GM19463 (cell line): ENCODE measurements around the gene CRB1.
"Not testable (repeated sequence)": the region's sequence is repeated elsewhere in the genome, so short reads cannot be mapped to it uniquely, and the experiment has no call there.

Source experiments
- ATAC-seq: cut with Tn5 transposase; IDR thresholded peaks from one replicate; pipeline ENCODE4 v1.9.1; 2021; ENCODE audit warnings: mild to moderate bottlenecking, moderate library complexity; ENCODE audit not compliant: unreplicated experiment

The CRB1 gene

DNA sequence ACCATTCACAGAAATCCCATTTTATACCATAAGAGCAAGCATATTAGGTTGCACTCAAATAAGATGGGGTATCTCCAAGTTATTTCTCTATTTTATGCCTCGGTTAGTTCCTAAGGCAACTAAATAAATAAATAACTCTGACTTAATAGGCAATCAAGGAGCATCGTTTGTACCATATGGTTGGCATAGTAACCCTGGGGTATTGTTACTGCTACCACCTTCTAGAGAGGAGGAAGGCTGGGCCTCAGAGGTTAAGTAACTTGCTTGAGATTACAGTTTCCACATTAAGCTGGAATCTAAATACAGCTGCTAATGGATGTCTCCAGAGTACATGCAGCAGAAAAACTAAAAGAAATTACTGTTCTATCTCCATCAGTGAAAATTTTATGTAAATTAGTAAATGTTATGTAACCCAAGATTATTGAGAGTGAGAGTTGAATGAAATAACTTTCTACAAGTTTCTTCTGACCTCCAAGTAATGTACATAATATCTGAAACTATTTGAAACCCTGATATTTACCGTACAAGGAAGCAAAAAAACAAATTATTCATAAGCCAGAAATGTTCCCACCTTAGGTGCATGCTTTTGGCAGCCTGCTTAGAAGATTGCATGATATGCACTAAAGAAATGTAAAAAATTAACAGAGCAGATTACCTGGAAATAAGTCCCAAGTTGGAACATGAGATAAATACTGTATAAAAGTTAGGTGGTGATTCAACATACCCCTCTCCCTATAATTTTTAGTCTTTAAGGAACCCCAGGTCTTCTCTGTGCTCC, 127.0 kb downstream of the CRB1 start:
- no peak for ATAC-seq

DNA sequence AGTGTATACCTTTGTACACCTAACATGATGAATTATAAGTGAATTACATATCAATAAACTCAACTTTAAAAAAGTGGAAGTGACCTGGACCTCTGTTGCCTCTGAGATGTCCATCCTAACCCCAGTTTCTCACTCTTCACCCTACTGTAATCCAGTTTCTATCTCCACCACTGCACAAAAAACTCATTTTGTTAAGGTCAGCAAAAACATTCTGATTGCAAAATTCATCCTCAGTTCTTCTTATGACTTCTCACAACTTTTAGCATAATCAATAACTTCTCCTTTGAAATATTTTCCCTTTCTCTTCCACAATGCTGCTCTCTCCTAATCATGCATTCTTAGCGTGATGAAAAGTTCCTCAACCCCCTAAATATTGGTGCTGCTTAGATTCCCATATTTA, 129.8 kb downstream of the CRB1 start:
- ATAC-seq: no peak

DNA sequence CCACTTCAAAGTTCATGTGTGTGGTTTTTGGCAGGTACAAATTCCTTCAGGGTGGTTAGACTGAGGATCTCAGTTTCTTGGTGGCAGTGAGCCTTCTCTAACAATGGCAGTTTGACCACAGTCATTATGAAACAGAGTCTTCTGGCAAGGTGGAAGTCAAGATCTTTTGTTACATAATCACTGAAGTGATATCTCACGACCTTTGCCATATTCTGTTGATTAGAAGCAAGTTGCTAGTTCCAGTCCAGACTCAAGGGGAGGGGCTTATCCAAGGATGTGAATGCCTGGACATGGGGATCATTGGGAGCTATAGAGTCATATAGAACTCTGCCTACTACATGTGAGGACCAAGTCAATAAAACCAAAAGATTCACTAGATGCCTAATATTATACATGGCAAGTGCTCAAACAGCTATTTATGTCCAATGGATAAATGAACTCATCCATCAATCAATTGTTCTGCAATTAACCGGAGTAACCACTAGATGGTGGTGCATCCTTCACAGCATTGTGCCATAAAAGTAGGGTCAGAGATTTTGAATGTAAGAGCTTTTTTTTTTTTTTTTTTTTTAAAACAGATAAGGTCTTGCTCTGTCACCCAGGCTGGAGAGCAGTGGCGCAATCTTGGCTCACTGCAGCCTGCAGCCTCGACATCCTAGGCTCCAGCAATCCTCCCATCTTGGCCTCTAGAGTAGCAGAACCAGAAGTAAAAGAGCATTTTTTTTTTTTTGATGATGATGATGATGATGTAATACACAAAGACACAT, 131.9 kb downstream of the CRB1 start:
- ATAC-seq: peak; percentile 76

DNA sequence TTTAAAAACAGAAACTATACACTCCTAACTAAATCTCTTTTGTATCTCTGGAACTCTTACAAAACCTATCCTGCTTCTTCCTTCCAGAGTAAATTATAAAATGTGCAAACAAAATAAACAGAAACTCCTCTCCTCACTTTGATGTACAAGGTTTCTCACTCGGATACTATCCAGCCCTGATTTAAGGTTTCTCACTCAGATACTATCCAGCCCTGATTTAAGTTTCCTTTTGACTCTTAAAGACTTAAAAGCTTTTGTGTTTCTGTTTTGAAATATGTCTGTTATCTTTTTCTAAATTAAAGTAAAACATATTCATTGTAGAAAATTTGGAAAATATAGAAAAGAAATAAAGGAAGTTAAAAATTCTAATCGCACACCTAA, 132.5 kb downstream of the CRB1 start:
- ATAC-seq: no peak

DNA sequence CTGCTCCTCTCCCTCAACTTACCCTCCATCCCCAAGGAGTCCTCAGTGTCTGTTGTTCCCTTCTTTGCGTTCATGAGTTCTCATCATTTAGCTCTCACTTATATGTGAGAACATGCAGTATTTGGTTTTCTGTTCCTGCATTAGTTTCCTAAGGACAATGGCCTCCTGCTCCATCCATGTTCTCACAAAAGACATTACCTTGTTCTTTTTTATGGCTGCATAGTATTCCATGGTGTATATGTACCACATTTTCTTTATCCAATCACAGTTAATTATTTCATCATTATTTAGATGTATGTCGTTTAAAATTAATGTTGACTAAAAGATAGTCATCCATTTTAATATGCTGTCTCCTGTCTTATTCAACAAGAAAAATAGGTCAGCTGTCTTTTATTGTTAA, 134.1 kb downstream of the CRB1 start:
- ATAC-seq: no peak

DNA sequence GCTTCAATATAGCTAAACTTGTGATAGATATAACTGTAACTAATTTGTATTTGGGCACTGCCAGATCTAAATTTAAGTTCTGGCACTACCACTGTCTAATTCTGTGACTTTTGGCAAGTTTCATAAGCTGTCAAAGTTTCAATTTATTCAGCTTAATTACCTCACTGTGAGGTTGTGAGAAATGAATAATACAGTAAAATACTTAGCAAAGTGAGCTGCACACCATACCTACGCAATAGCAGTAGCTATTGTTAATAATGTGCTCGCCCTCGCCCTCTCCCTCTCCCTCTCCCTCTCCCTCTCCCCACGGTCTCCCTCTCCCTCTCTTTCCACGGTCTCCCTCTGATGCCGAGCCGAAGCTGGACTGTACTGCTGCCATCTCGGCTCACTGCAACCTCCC, 136.7 kb downstream of the CRB1 start:
- ATAC-seq: not testable (repeated sequence)

DNA sequence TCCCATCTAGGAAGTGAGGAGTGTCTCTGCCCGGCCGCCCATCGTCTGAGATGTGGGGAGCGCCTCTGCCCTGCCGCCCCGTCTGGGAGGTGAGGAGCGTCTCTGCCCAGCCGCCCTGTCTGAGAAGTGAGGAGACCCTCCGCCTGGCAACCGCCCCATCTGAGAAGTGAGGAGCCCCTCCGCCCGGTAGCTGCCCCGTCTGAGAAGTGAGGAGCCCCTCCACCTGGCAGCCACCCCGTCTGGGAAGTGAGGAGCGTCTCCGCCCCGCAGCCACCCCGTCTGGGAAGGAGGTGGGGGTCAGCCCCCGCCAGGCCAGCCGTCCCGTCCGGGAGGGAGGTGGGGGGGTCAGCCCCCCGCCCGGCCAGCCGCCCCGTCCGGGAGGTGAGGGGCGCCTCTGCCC, 137.6 kb downstream of the CRB1 start:
- not testable (repeated sequence) for ATAC-seq

DNA sequence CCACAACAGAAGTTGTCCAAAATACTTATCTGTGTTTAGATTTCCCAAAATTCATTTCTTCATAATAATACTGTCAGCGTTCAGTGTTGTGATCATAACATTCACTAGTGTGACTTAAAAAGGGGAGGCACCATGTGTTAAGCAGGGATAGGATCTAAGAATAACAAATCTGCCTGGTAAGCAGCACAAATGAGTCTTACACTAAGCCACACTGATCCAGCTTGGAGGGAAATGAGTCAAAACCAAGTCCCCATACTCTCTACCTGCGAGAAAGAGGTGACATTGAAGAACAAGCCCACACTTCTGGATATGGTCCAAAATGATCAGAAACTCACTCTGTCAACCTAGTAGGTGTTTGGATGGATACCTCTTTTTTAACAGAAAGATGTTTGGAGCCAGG, 145.5 kb downstream of the CRB1 start:
- no peak for ATAC-seq

DNA sequence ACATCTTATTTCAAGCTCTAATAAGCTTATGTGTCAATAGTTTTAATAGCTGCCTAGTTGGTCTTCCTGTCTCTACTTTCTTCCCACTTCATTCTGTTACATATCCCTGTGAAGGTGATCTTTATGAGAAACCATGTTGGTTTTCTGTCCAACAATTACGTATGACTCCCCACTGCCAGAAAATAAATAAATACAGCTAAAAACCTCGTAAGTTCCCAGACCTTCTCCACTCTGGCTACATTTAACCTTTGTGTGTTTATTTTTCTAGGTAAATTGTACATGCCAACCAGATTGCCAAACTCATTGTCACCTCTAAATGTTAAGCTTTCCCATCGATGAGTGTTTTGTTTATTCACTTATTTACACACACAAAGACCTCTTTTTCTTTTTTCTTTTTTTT, 147.2 kb downstream of the CRB1 start:
- no peak for ATAC-seq

DNA sequence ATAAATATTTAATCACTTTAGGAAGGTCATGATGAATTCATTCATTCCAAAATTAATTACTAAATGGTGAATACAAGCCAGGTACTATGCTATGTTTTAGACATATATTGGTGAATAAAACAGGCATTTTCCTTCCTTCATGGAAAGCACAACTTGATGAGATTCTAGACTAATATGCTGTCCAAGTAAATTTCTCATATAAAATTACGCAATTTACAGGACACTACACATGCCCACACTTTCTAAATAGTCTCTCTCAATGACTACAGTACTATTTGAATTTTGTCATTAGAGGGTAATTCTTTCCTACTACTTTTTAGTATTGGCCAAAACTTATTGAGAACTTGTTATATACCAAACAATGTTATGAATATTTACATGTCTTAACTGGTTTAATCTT, 150.6 kb downstream of the CRB1 start:
- ATAC-seq: no peak

DNA sequence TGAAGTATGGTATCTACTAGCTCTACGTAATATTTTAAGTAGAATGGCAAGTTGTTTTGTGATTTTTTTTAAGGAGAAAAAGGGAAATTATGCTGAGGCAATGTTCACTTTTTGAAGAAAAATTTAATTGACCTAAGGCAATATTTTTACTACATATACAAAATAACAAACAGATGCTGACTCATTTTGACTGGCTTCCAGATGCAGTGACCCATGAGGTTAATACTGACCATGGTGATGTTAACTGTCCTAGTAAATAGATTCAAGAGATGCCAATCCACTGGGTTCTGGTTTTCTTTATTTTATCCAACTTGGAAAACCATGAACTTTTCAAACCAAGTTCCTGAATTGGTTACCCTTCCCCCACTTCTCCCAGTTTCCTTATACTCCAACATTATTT, 154.9 kb downstream of the CRB1 start:
- no peak for ATAC-seq

DNA sequence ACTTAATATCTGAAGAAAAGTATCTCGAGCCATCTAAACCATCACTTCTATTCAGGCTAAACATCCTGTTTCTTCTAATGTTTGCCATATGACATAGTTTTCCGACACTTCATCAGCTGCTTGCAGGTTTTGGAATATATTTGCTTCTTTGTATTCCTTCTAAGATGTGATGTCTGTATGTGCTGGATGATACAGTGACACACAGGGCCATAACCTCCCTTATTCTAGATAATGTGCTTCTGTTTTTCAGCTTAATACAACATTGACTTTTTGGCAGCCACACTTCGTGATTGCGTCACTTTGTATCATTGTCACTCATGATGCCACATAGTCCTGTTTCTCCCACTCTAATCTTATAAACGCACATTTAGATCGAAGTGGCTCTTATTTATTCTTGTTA, 156.3 kb downstream of the CRB1 start:
- no peak for ATAC-seq

DNA sequence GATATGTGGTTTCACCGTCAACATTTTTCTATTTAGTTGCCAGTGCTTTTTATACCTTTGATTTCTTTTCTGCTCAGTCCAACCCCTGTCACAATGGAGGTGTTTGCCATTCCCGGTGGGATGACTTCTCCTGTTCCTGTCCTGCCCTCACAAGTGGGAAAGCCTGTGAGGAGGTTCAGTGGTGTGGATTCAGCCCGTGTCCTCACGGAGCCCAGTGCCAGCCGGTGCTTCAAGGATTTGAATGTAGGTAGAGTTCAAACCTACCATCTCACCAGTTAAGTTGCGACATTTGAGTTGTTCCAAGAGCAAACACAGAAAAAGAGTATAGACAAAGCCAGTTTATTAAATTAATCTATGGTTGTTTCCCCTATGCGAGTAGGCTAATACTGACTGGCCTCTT, 161.3 kb downstream of the CRB1 start:
- no peak for ATAC-seq

DNA sequence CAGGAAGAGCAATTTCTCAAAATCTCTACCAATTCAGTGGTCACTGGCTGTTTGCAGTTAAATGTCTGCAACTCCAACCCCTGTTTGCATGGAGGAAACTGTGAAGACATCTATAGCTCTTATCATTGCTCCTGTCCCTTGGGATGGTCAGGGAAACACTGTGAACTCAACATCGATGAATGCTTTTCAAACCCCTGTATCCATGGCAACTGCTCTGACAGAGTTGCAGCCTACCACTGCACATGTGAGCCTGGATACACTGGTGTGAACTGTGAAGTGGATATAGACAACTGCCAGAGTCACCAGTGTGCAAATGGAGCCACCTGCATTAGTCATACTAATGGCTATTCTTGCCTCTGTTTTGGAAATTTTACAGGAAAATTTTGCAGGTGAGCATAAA, 167.2 kb downstream of the CRB1 start:
- no peak for ATAC-seq

DNA sequence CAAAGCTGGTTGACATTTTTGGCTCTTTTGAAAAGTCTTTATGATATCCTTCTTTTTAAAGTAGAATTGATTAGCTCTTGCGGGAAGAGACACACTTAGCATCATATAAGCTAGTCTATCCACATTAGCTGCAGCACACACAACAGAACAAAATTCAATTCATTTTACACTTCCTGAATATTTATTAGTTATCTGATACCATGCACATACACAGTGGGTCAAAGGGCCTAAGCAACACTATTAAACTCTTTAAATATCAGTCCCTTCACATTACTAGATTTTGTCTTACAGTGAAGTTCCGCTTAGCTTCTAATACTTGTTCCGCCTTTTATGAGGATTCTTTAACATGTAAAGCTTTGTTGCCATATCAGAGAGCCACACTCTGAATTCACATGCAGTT, 169.5 kb downstream of the CRB1 start:
- ATAC-seq: no peak

DNA sequence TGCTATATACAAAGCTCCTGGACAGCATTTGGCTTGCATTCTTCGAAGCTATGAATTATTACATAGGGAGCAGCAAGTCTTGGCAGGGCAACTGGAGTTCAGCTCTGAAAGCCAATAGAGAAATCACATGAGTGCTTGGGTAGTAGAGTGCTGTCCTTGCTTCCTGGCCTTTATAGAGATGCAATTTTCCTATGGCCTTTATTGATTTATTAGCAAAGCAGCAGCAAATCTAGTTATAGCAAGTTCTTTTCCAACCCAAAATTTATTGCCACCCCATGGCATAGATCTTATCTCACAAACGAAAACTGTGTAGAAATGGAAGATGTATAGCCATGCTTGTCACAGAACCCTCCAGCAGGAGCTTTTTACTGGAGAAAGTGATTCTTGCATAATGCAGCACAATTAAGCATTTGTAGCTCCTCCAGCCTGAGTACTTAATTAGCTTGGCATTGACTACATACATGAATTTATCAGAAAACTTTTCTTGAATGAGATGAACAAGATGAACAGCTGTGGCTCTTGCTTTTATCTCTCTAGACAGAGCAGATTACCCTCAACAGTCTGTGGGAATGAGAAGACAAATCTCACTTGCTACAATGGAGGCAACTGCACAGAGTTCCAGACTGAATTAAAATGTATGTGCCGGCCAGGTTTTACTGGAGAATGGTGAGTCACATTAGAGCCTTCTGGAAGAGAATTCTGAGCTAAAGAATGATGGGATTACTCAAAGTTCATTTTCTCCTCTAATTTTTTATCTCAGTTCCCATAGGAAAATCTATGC, 170.1 kb downstream of the CRB1 start:
- no peak for ATAC-seq

DNA sequence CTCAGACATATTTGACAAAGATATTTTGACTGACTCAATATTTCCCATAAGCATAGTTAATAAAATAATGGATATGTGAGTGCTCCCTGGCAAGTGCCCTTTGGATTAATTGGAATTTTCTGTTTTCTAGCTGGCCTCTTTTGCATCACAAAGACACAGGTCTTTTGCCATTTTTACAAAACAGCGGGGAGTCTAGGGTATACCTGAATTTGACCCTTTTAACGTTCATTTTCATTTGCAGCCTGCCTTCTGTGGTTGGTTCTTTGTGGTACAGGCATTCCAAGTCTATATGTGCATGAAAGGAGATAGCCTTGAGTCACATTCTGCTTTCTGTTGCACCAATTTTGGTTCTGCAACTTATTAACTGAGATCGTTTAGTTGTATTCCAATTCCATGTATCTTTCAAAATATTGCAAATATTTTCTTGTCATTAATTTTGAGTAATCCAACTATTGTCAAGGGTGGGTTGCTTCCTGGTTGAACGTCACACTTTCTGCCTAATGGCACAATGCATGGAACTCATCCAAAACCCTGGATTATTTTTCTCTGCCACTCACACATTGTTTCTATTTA, 171.7 kb downstream of the CRB1 start:
- ATAC-seq: no peak

DNA sequence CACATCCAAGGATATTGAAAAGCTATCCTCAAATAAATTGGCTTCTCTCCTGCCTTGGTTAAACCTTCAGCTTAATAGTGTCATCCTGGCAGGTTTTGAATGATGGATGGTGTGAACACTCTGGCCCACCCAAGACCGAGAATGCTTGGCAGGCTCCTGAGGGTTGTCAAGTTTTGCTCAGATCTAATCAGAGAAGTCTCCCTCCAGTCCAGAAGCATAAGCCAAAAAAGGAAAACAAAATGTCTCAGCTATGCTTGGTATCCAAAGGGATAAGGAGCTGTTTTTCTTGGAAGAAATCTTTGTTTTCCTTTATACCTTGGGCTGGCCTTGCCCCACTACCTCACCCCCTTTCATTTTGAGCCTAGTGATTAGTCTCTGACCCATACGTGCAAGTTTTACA, 172.7 kb downstream of the CRB1 start:
- no peak for ATAC-seq

DNA sequence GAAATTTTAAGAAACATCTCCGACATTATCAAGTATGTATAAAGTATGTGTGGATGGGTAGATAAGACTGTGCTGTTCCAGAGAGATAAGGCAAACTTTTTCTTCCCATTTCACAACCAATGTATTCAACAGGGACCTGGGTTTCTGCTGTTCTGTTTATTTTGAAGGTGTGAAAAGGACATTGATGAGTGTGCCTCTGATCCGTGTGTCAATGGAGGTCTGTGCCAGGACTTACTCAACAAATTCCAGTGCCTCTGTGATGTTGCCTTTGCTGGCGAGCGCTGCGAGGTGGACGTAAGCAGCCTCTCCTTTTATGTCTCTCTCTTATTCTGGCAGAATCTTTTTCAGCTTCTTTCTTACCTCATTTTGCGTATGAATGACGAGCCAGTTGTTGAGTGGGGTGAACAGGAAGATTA, 174.0 kb downstream of the CRB1 start:
- no peak for ATAC-seq

DNA sequence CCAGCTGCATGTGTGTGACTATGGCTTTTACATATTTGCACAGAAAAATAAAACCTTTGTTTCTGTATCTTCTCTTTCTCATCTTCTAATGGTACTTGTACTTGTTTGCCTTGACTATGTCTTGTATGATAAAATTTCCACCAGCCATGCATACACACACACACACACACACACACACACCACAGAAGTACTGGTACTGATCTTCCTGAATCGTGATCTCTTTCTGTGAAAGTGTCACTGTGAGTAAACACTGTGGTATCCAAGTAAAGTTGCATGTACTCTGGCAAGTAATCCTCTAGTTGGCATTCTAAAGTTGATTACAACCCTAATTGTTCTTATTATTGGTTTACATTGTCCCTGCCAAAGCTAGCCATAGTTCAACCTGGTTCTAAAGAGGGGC, 176.7 kb downstream of the CRB1 start:
- ATAC-seq: no peak

DNA sequence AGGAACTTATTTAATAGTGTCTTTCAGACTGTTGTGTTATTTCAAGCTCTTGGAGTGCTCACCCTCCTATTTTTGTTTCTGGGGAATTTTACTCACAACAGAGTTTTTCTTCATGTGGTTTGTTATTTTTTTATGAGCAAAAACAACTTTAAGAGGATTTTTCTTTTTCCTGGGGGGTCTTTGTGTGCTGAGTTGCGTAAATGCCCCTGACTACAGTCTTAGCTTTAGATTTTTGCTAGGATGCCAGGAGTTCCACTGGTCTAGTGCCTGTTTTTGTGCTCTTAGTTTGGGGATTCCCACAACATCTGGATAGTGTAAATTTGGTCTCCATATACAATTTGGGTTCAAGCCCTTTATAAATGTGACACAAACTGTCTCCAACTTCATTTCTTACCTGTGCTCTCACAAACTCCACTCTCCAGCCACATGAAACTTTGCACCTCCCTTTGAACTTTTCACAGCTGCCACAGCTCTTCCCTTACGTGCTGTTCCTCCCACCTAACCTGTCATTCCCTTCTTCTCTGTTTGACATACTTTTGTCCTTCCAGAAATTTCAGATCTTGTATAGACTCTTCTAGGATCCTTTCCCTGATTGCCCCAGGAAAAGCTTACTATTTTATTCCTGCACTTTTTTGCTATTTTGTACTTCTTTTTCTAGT, 180.2 kb downstream of the CRB1 start:
- ATAC-seq: no peak
